ENCODE data around the gene ASPHD1.

ASPHD1 gene

GRCh38 chr16:29912087-29912486, 11.8 kb downstream of the ASPHD1 start:
- H3K4me3 ChIP-seq (ENCODE audit: low read depth, low read length): no peak overlapping the region

GRCh38 chr16:29913514-29913913, 13.2 kb downstream of the ASPHD1 start:
- H3K4me3 ChIP-seq (ENCODE audit: low read depth, low read length): no peak overlapping the region
- no peak for TF ChIP-seq CTCF (IDR thresholded peaks at IDR 0.05; ENCODE audit: low read depth, low read length, missing control alignments)
- DNase-seq (ENCODE audit: low read depth): no peak

More at GRCh38 chr16:29912087-29912486, 11.8 kb downstream of the ASPHD1 start:
- TF ChIP-seq CTCF (IDR thresholded peaks at IDR 0.05; ENCODE audit: low read depth, low read length, missing control alignments): no peak
- no peak for DNase-seq (ENCODE audit: low read depth)

GRCh38 chr16:29915590-29916247, 15.4 kb downstream of the ASPHD1 start:
- DNase-seq (ENCODE audit: low read depth): no peak
- no peak overlapping the region for H3K4me3 ChIP-seq (ENCODE audit: low read depth, low read length)
- TF ChIP-seq CTCF (IDR thresholded peaks at IDR 0.05; ENCODE audit: low read depth, low read length, missing control alignments): no peak

GRCh38 chr16:29916979-29917378, 16.7 kb downstream of the ASPHD1 start:
- H3K4me3 ChIP-seq (ENCODE audit: low read depth, low read length): no peak overlapping the region
- no peak for DNase-seq (ENCODE audit: low read depth)

GRCh38 chr16:29920288-29921033, 20.2 kb downstream of the ASPHD1 start:
- TF ChIP-seq CTCF (IDR thresholded peaks at IDR 0.05; ENCODE audit: low read depth, low read length, missing control alignments): no peak
- H3K4me3 ChIP-seq (ENCODE audit: low read depth, low read length): no peak overlapping the region
- no peak for DNase-seq (ENCODE audit: low read depth)

More at GRCh38 chr16:29916979-29917378, 16.7 kb downstream of the ASPHD1 start:
- no peak for TF ChIP-seq CTCF (IDR thresholded peaks at IDR 0.05; ENCODE audit: low read depth, low read length, missing control alignments)

GRCh38 chr16:29921034-29921385, 20.7 kb downstream of the ASPHD1 start:
- no peak for DNase-seq (ENCODE audit: low read depth)
- no peak overlapping the region for H3K4me3 ChIP-seq (ENCODE audit: low read depth, low read length)
- no peak for TF ChIP-seq CTCF (IDR thresholded peaks at IDR 0.05; ENCODE audit: low read depth, low read length, missing control alignments)
